Effector memory CD8-positive, alpha-beta T cell (primary cell): ENCODE measurements around the gene KLF11.

Experiments
- ATAC-seq: fragments of 150-1000 bp; cut with Tn5 transposase; replicated peaks from 2 replicates; pipeline ENCODE4 v1.10.0; 2021; ENCODE audit warnings: mild to moderate bottlenecking, moderate library complexity
- DNase-seq, 3 experiments: peaks; one replicate each; pipeline ENCODE4 v3.0.0; 2021
- H3K27ac Mint-ChIP-seq, 2 donors: one replicate each; pipeline ENCODE4 v1.8.0; 2022; ENCODE audit warnings: mild to moderate bottlenecking in 2 of 2, mixed read lengths in 2 of 2, moderate library complexity in 2 of 2
- H3K27me3 Mint-ChIP-seq, 2 donors: one replicate each; pipeline ENCODE4 v1.8.0; 2022; ENCODE audit warnings: mixed read lengths in 2 of 2
- H3K36me3 Mint-ChIP-seq: one replicate; pipeline ENCODE4 v1.8.0; 2022; ENCODE audit warnings: mild to moderate bottlenecking, moderate library complexity, mixed read lengths; ENCODE audit not compliant: insufficient read depth
- H3K4me1 Mint-ChIP-seq, 2 donors: one replicate each; pipeline ENCODE4 v1.8.0; 2022; ENCODE audit warnings: low read depth in 2 of 2, mixed read lengths in 2 of 2
- H3K4me3 Mint-ChIP-seq, 2 donors: one replicate each; pipeline ENCODE4 v1.8.0; 2022; ENCODE audit warnings: mild to moderate bottlenecking in 2 of 2, mixed read lengths in 2 of 2, moderate library complexity in 2 of 2
- H3K9me3 Mint-ChIP-seq, 2 donors: one replicate each; pipeline ENCODE4 v1.8.0; 2022; ENCODE audit warnings: mixed read lengths in 2 of 2

Gene KLF11

DNA sequence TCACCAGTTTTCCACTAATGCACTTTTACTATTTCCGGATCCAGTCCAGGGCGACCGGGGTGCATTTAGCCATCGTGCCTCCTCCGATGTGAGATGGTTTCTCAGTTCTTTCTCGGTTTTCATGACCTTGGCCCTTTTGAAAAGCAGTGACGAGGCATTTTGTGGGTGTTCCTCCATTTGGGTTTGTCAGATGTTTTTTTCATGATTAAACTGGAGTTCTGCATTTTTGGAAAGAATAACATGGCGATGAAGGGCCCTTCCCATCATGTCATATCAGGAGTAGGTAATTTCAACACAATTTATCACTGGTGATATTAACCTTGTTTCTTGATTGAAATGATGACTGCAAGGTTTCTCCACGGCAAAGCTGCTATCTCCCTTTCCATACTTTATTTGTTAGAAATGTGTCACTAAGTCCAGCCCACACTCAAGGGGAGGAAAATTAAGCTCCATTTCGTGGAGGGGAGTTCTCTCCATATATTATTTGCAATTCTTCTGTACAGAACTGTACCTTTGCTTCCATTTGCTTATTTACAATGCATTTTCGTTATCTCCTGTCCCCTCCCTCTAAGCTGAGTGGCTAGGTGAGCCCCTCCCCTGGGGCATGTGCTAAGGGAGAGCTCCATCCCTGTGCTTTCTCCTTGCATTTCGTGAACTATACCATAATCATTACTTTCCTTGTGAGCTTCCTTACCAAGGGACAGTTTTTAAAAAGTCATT lies 8.9 kb upstream of the KLF11 start:
- H3K4me3 Mint-ChIP-seq: peak overlapping the region; percentile 59 to 65
- peaks cover 31 to 34% of the 10 kb centered on the region in 2 donors for H3K4me1 Mint-ChIP-seq
- DNase-seq (no peak), ATAC-seq (no peak)
- no peaks in the 10 kb centered on the region for H3K9me3 Mint-ChIP-seq
- peaks cover 10% of the 10 kb centered on the region for H3K36me3 Mint-ChIP-seq
- H3K27ac Mint-ChIP-seq: peak overlapping the region; percentile 87 to 91
- H3K27me3 Mint-ChIP-seq: no peaks in the 10 kb centered on the region

DNA sequence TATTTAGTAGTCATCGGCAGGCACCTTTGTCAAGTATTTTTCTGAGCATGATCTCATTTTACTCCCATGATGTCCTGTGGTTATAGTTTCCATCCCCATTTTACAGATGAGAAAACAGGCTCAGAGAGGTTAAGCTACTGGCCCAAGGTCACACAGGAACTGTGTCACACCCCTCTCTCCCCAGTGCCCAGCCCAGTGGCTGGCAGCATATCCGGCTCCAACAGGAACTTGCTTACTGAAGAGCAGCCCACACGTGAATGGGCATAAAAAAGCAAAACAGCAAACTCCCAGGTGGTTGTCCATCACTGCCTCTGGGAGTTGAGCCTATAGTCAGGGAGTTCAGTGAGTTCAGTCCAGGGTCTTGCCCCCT lies 8.3 kb upstream of the KLF11 start:
- Mint-ChIP-seq H3K4me1 (peaks cover 25 to 29% of the 10 kb centered on the region in 2 donors), H3K36me3 (peaks cover 10% of the 10 kb centered on the region), H3K27me3 (no peaks in the 10 kb centered on the region), H3K4me3 (peak overlapping the region; percentile 59 to 65), H3K9me3 (no peaks in the 10 kb centered on the region), H3K27ac (peak overlapping the region; percentile 87 to 91)
- ATAC-seq: peak; percentile 20
- no peak for DNase-seq

DNA sequence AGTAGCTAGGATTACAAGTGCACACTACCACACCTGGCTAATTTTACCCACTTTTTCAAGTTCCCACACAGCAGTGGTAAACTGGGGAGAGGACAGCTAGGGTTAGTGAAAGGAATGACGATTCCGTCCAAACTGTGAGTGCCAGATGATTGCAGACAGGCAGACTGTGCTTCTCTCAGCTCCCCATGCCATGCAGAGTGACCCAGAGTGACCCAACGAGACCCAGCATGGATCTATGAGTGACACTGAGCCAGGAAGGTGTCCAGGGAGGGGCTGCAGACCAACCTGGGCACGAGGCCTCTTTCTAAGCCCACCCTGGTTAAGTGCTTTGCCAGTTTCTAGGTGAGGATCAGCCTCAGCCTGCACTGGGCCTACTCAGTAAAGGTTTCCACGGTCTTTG lies 7.7 kb upstream of the KLF11 start:
- Mint-ChIP-seq H3K9me3 (no peaks in the 10 kb centered on the region), H3K36me3 (peaks cover 10% of the 10 kb centered on the region), H3K4me3 (peak overlapping the region; percentile 59 to 65), H3K27me3 (no peaks in the 10 kb centered on the region), H3K27ac (peak overlapping the region; percentile 87 to 91), H3K4me1 (peaks cover 21 to 23% of the 10 kb centered on the region in 2 donors)
- DNase-seq (no peak), ATAC-seq (no peak)

DNA sequence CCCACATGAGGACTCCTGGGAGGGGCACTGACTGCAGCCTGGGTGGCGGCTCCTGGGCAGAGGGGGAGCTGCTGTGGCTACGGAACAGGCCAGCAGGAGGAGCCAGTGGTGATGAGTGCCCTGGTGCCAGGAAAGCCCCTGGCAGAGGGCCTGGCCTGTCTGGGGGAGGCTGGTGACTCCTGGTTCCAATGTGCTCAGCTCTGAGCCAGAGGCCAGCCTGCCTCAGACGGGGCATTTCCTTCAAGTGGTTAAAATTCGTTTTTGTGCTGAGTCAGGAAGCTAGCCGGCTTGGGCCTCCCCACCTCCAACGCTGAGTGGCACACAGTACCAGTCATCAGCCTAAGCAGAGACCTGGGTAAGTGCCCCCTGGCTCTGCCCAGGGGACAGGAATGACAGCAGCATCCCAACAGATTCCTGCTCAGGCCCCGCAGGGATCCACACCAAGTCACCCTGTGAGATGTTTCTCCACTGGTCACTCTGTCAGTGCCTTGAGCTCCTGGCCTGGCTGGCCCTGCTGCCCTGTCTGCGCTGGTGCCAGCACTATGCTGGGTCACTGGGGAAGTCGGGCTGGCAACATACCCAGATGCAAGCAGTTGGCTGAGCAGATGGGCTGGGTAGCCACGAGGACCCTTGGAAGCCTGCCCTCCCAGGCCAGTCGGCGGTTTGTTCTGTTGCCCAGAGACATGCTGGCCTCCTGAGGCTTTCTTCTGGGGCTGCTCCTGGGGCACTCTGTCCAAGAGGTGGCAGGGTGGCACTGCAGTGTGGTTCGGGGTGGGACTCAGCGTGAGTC lies 7.1 kb upstream of the KLF11 start:
- Mint-ChIP-seq H3K36me3 (peaks cover 10% of the 10 kb centered on the region), H3K27ac (peak overlapping the region; percentile 87 to 91), H3K9me3 (no peaks in the 10 kb centered on the region)

DNA sequence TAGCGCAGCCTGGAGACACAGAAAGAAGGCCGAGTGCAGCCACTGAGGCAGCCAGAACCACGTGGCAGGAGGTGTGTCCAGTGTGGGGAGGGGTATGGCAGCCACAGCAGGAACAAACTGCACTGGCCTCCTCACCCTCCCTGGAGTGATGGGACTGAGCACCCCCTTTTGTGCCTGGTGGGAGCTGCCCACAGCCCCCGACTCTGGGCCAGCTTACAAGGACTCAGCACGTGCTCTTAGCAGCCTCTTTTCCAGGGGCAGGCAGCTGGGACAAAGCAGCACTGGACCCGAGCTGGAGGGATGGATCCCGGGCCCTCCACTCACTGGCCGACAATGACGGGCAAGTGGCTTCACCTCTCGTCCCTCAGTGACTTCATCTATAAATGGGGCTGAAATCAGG lies 5.2 kb upstream of the KLF11 start:
- Mint-ChIP-seq H3K27ac (no peak overlapping the region), H3K36me3 (peaks cover 20% of the 10 kb centered on the region)

More for the DNA sequence above, 7.1 kb upstream of the KLF11 start:
- peak; percentile 43 to 47 (median 43) for DNase-seq
- ATAC-seq: peak; percentile 95
- Mint-ChIP-seq H3K4me1 (peaks cover 20 to 21% of the 10 kb centered on the region in 2 donors), H3K27me3 (no peaks in the 10 kb centered on the region), H3K4me3 (peak overlapping the region; percentile 59 to 65)

DNA sequence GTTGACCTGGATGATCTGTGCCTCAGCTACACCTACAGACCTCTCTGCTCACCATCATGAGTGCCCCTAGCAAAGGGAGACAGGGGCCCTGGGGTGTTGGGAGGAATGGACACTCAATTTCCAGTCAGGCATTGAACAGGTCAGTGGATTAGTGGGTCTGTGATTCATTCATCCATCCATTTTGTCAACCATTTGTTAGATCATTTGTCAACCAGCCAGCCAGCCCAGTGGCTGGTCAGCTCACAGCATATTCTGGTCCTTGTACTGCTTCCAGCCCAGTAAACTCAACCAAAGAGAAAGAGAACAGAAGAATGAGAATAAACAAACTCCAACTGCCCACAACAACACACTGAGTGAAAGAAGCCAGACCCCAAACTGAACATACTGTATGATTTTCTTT lies 4.6 kb upstream of the KLF11 start:
- Mint-ChIP-seq H3K27ac (peak overlapping the region in 1 of 2 donors; percentile 39), H3K4me3 (no peak overlapping the region), H3K27me3 (no peaks in the 10 kb centered on the region), H3K9me3 (no peaks in the 10 kb centered on the region), H3K4me1 (peaks cover 26 to 27% of the 10 kb centered on the region in 2 donors), H3K36me3 (peaks cover 20% of the 10 kb centered on the region)
- no peak for DNase-seq
- ATAC-seq: no peak

More for the DNA sequence above, 5.2 kb upstream of the KLF11 start:
- Mint-ChIP-seq H3K4me3 (no peak overlapping the region), H3K27me3 (no peaks in the 10 kb centered on the region), H3K4me1 (peaks cover 26 to 27% of the 10 kb centered on the region in 2 donors), H3K9me3 (no peaks in the 10 kb centered on the region)
- ATAC-seq (no peak), DNase-seq (no peak)

DNA sequence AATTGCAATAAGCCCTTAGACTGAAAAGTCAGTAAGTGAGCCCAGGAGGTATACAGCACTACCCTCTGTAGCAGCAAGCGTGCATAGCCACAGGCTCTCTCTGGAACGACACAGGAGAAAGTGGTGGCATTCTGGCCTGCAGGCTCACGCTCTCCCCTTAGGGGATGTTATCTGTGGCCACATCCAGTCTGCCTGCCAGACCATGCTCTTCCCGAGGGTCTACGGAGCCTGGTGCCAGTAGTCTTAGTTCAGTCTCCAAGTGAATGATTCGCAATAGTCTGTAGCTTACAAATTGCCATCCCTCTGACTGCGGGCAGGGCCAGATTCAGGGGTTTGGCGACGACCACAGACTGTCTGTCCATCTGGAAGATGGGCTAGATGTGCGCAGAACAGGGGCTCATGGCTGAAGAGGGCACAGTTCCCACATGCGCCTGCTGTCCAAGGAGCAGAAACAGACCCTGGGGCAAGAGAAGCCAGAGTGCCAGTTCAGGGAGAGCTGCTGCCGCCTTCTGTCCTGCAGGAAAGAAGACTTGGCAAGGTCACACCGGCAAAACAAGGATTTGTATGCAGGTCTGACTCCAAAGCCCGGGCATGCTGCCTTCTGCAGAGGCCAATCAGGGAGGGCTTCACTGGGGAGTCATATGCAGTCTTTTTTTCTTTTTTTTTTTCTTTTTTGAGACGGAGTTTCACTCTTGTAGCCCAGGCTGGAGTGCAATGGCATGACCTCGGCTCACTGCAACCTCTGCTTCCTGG lies 3.5 kb upstream of the KLF11 start:
- Mint-ChIP-seq H3K4me3 (no peak overlapping the region), H3K36me3 (peaks cover 26% of the 10 kb centered on the region)

DNA sequence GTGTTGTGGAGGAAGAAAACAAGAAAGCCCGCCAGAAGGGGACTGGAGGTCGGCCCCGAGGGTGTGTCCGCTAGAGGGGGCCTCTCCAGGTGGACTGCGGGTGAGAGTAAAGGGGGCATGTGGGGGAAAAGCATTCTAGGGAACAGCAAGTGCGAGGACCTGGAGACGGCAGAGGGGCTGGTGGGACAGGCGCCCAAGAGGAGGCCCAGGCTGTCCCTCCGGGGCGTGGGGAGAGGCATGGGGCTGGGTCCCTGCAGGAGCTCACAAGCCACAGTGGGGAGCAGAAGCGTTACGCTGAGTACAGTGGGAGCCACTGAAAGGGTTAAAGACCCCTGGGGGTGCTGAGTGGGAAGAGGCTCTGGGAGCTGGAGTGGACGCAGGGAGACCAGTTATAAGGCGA lies 1.6 kb upstream of the KLF11 start:
- no peak for DNase-seq
- Mint-ChIP-seq H3K9me3 (no peaks in the 10 kb centered on the region), H3K27ac (peak overlapping the region in 1 of 2 donors; percentile 41), H3K27me3 (no peaks in the 10 kb centered on the region), H3K36me3 (peaks cover 26% of the 10 kb centered on the region), H3K4me3 (peak overlapping the region; percentile 86 to 94), H3K4me1 (peaks cover 12 to 17% of the 10 kb centered on the region in 2 donors)
- ATAC-seq: no peak

More for the DNA sequence above, 3.5 kb upstream of the KLF11 start:
- Mint-ChIP-seq H3K27ac (peak overlapping the region in 1 of 2 donors; percentile 34), H3K4me1 (peaks cover 24 to 28% of the 10 kb centered on the region in 2 donors), H3K9me3 (no peaks in the 10 kb centered on the region), H3K27me3 (no peaks in the 10 kb centered on the region)
- no peak for DNase-seq
- ATAC-seq: no peak

DNA sequence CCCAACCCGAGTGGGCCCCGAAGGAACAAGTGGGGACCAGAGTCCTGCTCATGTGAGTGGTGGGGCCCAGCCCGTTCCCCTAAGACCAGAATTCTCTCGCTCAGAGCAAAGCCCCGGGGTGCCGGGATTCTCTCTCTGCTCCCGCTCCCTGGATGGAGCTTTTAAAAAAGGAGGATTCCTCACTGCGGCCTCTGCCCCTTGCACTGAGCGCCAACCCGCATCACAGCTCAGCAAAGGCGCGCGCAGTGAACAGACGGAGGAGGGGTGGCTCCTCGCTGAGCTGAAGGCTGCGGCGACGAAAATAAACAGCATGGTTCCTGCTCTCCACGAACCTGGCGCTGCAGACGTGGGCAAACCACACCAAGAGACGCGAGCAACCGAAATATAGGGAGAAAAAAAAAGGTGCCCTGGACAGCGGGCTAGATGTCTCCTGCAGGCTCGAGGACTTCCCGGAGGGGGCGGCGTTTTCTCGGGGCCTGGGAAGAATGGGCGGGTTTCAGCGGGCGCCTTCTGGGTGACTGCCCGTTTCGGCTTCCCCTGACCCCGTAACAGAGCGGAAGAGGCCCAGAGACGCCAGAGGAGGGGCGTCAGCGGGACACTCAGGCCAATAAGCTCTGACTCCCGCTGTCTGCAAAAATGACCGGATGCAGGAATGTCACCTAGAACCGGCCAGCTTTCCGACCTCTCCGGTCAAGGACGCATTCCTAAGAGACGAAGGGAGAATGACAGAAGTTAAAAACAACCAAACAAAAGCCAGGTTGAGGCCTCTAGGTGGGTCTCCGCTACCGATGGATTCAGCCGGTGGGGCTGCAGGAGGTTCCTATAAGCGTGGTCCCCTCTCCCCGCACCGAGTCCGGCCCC lies 819 bp upstream of the KLF11 start:
- peak overlapping the region; percentile 86 to 94 for H3K4me3 Mint-ChIP-seq
- DNase-seq: peak in 2 of 3 experiments; percentile 21 to 26
- ATAC-seq: peak; percentile 1

DNA sequence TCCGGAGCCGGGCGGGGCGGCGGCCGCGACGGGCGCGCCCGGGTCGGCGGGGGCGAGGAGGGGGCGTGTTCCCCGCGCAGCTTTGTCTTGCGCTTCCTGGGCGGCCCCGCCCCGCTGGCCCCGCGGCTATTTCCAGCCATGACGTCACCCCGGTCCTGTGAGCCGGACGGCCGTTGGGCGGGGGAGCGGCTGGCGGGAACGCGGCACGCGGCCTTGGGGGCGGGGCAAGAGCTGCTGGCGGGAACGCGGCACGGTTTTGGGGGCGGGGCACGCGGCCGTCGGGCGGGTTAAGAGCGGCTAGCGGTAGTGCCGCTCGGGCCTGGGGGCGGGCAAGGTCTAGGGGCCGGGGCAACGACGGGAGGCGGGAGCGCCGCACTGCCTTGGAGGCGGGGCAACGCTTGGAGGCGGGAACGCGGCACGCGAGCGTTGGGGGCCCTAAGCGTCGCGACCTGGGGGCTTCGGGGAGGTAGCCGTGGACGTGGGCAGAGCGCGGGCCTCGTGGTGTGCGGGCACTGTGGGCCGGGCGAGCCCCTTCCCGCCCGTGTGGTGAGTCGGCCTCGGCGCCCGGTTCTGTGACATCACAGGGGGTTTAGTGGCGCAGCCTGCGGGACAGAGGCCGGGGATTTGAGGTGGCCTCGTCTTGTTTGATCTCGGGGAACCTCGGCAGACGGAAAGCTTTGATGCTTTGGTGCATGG lies 704 bp downstream of the KLF11 start:
- H3K9me3 Mint-ChIP-seq: no peaks in the 10 kb centered on the region
- peaks cover 40% of the 10 kb centered on the region for H3K36me3 Mint-ChIP-seq
- ATAC-seq: peak; percentile 69
- peak overlapping the region; percentile 92 to 93 for H3K27ac Mint-ChIP-seq
- H3K27me3 Mint-ChIP-seq: no peaks in the 10 kb centered on the region
- peak overlapping the region; percentile 86 to 94 for H3K4me3 Mint-ChIP-seq
- peaks cover 12 to 18% of the 10 kb centered on the region in 2 donors for H3K4me1 Mint-ChIP-seq
- DNase-seq: peak; percentile 90 to 92 (median 91)

More for the DNA sequence above, 819 bp upstream of the KLF11 start:
- Mint-ChIP-seq H3K9me3 (no peaks in the 10 kb centered on the region), H3K36me3 (peaks cover 28% of the 10 kb centered on the region), H3K27ac (peak overlapping the region; percentile 93 to 94), H3K27me3 (no peaks in the 10 kb centered on the region), H3K4me1 (peaks cover 12 to 20% of the 10 kb centered on the region in 2 donors)

DNA sequence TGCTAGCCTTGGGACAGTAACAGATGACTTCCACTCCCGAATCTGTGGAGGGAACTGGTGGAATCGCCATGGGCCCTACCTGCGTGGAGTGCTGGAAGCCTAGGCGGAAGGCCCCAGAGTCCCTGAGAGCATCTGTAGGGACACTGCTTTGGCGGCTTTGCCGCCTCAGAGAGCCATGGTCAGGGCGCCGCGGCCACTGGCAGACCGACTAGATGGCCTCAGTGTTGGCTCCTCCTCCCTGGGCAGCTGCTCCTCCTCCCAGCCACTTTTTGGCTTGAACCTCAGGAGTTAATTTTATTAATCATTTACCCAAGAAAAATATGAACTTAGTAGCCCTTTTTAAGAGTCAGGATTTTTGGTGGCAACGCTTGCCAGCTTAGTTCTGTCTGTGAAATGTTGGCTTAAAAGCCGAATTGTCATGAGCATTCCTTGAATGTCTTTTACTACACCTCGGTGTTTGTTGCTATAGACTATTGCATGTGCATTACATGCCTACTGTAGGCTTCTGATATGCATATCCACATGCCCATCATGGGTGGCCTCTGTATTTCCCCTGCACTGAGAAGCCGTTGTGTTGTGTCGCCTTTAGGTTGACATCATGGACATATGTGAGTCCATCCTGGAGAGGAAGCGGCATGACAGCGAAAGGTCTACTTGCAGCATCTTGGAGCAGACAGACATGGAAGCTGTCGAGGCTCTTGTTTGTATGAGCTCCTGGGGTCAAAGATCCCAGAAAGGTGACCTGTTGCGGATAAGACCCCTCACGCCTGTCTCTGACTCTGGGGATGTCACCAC lies 2.4 kb downstream of the KLF11 start:
- H3K4me3 Mint-ChIP-seq: peak overlapping the region; percentile 86 to 94
- DNase-seq (no peak), ATAC-seq (no peak)
- no peaks in the 10 kb centered on the region for H3K27me3 Mint-ChIP-seq
- peaks cover 53% of the 10 kb centered on the region for H3K36me3 Mint-ChIP-seq
- H3K27ac Mint-ChIP-seq: peak overlapping the region; percentile 81 to 93
- H3K4me1 Mint-ChIP-seq: peaks cover 17 to 20% of the 10 kb centered on the region in 2 donors
- no peaks in the 10 kb centered on the region for H3K9me3 Mint-ChIP-seq
